DOHH2 (cell line): ENCODE data around the gene TENT5A.

Experiments
- H3F3A ChIP-seq: fragments of 200-600 bp; sonication (generic), shearing (Covaris generic); 2 replicates; pipeline ENCODE4 v1.6.0; 2016; ENCODE audit warnings: antibody characterized with exemption, mild to moderate bottlenecking; ENCODE audit not compliant: control insufficient read depth, insufficient read depth
- H3K27ac ChIP-seq: fragments of 200-600 bp; sonication (generic); 2 replicates; pipeline ENCODE4 v1.5.1; 2014; ENCODE audit warnings: low read depth, mild to moderate bottlenecking, low read length, moderate library complexity
- H3K27me3 ChIP-seq: fragments of 200-600 bp; sonication (generic); 2 replicates; pipeline ENCODE4 v1.6.1; 2014; ENCODE audit warnings: mild to moderate bottlenecking, low read length, mixed read lengths; ENCODE audit not compliant: control insufficient read depth
- H3K36me3 ChIP-seq: fragments of 200-600 bp; sonication (generic); 2 replicates; pipeline ENCODE4 v1.6.1; 2014; ENCODE audit warnings: mild to moderate bottlenecking, low read length, moderate library complexity, mixed read lengths; ENCODE audit not compliant: control insufficient read depth
- H3K4me1 ChIP-seq: fragments of 200-600 bp; sonication (generic); 2 replicates; pipeline ENCODE4 v1.6.1; 2014; ENCODE audit warnings: mild to moderate bottlenecking, low read length, mixed read lengths; ENCODE audit not compliant: control insufficient read depth
- H3K4me2 ChIP-seq: fragments of 200-600 bp; sonication (generic); 2 replicates; pipeline ENCODE4 v1.6.0; 2014; ENCODE audit warnings: mild to moderate bottlenecking, low read length, moderate library complexity
- H3K4me3 ChIP-seq: fragments of 200-600 bp; sonication (generic); 2 replicates; pipeline ENCODE4 v1.5.1; 2014; ENCODE audit warnings: mild to moderate bottlenecking, low read length, mixed read lengths
- H3K79me2 ChIP-seq: fragments of 200-600 bp; sonication (generic); 2 replicates; pipeline ENCODE4 v1.6.1; 2014; ENCODE audit warnings: mild to moderate bottlenecking, low read length, mixed read lengths; ENCODE audit not compliant: control insufficient read depth
- H3K9me2 ChIP-seq: fragments of 200-600 bp; sonication (generic); replicated peaks from 2 replicates; pipeline ENCODE4 v1.6.1; 2014; ENCODE audit warnings: mild to moderate bottlenecking, low read length, mixed read lengths; ENCODE audit not compliant: control insufficient read depth
- H3K9me3 ChIP-seq: fragments of 200-600 bp; sonication (generic); 2 replicates; pipeline ENCODE4 v1.6.1; 2014; ENCODE audit warnings: antibody characterized with exemption, low read length, mixed read lengths; ENCODE audit not compliant: control insufficient read depth, insufficient read depth
- H4K20me1 ChIP-seq: fragments of 200-600 bp; sonication (generic); 2 replicates; pipeline ENCODE4 v1.6.0; 2014; ENCODE audit warnings: low read depth, mild to moderate bottlenecking, antibody characterized with exemption, low read length, moderate library complexity; ENCODE audit not compliant: control insufficient read depth, insufficient read depth
- EZH2phosphoT487 ChIP-seq: fragments of 200-600 bp; sonication (generic); IDR thresholded peaks from 2 replicates; pipeline ENCODE4 v1.6.1; 2017; ENCODE audit warnings: borderline replicate concordance, mild to moderate bottlenecking, antibody characterized with exemption, low read length, moderate library complexity, mixed read lengths
- TF ChIP-seq, protein P1 (sequence below): fragments of 200-600 bp; sonication (generic); IDR thresholded peaks from one replicate; pipeline ENCODE4 v1.5.1; 2014; ENCODE audit warnings: antibody characterized with exemption, mild to moderate bottlenecking, low read depth, low read length; ENCODE audit not compliant: poor library complexity, severe bottlenecking

Gene TENT5A

DNA sequence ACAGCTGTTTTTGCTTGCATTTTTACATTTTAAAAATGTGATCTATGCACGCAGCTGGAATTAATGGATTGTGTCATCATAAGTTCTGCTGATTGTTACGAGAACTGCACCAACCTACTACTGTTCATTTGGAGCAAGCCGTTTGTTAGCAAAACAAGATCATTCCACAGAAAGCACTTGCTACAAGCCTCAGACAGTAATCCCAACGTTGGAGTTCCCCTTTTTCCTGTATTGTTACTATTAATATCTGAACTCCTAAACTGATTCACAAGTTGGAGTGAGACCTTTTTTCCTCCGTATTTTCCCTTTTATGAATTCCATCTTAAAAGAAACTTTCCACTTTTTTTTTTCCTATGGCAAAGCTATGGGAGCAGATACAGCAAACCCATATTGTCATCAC, 3.5 kb downstream of the TENT5A start:
- no peaks in the 10 kb centered on the region for H3K9me2 ChIP-seq
- no peaks in the 10 kb centered on the region for H3K36me3 ChIP-seq
- H3K4me2 ChIP-seq = no peak overlapping the region
- no peak overlapping the region for H3K27ac ChIP-seq
- H3K4me1 ChIP-seq = no peaks in the 10 kb centered on the region
- no peaks in the 10 kb centered on the region for H3F3A ChIP-seq
- no peaks in the 10 kb centered on the region for H4K20me1 ChIP-seq
- H3K9me3 ChIP-seq = peaks cover 2% of the 10 kb centered on the region; the same call in 1 of the 2 replicates
- H3K79me2 ChIP-seq = no peaks in the 10 kb centered on the region
- H3K27me3 ChIP-seq = no peaks in the 10 kb centered on the region
- TF ChIP-seq, protein P1, sequence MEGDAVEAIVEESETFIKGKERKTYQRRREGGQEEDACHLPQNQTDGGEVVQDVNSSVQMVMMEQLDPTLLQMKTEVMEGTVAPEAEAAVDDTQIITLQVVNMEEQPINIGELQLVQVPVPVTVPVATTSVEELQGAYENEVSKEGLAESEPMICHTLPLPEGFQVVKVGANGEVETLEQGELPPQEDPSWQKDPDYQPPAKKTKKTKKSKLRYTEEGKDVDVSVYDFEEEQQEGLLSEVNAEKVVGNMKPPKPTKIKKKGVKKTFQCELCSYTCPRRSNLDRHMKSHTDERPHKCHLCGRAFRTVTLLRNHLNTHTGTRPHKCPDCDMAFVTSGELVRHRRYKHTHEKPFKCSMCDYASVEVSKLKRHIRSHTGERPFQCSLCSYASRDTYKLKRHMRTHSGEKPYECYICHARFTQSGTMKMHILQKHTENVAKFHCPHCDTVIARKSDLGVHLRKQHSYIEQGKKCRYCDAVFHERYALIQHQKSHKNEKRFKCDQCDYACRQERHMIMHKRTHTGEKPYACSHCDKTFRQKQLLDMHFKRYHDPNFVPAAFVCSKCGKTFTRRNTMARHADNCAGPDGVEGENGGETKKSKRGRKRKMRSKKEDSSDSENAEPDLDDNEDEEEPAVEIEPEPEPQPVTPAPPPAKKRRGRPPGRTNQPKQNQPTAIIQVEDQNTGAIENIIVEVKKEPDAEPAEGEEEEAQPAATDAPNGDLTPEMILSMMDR = no peak
- TF ChIP-seq EZH2phosphoT487 = no peak
- no peak overlapping the region for H3K4me3 ChIP-seq

DNA sequence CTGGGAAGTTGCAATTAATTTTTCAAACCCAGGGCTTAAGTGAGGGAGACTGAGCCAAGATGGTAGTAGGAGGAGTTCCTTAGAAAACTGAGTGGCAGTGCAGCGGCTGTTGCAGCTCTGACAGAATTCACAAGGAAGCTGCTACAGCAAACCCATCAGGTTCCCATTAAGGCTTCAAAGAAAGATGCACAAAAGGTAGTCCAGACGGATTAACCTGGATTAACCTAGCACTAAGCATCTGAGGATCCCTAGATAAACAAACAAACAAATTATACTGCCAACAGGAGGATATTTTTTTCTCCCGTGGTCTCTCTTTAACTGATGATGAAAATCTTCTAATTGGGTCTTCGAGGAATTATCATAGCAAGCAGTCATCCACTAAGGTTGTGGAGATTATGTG, 5.2 kb downstream of the TENT5A start:
- TF ChIP-seq EZH2phosphoT487 = no peak
- TF ChIP-seq, protein P1 = no peak
- Histone ChIP-seq H3F3A (no peaks in the 10 kb centered on the region), H3K4me3 (no peak overlapping the region), H3K9me2 (no peaks in the 10 kb centered on the region), H3K79me2 (no peaks in the 10 kb centered on the region), H3K4me1 (no peaks in the 10 kb centered on the region), H3K36me3 (no peaks in the 10 kb centered on the region), H3K9me3 (no peaks in the 10 kb centered on the region), H3K27me3 (no peaks in the 10 kb centered on the region), H4K20me1 (no peaks in the 10 kb centered on the region), H3K27ac (no peak overlapping the region), H3K4me2 (no peak overlapping the region)

DNA sequence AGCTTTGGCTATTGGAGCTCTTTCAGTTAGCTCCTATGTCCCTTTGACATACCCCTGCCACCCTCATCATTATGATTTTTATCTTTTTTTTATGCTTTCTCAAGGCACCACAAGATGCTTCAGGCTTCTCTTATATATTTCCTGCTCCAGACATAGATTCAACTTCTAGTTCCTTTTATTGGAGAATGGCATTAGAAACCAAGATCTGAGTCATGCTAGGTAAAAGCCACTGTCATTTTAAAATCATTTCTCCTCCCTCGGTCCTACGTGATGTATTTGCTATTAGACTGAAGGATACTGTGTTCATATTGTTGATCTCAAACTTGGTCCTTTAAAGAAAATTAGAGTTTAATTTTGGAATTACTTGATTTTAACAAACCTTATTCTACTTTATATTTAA, 8.3 kb downstream of the TENT5A start:
- TF ChIP-seq, protein P1 = no peak
- TF ChIP-seq EZH2phosphoT487 = no peak
- no peaks in the 10 kb centered on the region for H3K27me3 ChIP-seq
- no peaks in the 10 kb centered on the region for H3K9me2 ChIP-seq
- H3K79me2 ChIP-seq = no peaks in the 10 kb centered on the region
- no peaks in the 10 kb centered on the region for H3F3A ChIP-seq
- H3K9me3 ChIP-seq = no peaks in the 10 kb centered on the region
- H3K4me2 ChIP-seq = no peak overlapping the region
- no peak overlapping the region for H3K27ac ChIP-seq
- no peaks in the 10 kb centered on the region for H3K4me1 ChIP-seq
- no peak overlapping the region for H3K4me3 ChIP-seq
- H3K36me3 ChIP-seq = no peaks in the 10 kb centered on the region
- no peaks in the 10 kb centered on the region for H4K20me1 ChIP-seq

DNA sequence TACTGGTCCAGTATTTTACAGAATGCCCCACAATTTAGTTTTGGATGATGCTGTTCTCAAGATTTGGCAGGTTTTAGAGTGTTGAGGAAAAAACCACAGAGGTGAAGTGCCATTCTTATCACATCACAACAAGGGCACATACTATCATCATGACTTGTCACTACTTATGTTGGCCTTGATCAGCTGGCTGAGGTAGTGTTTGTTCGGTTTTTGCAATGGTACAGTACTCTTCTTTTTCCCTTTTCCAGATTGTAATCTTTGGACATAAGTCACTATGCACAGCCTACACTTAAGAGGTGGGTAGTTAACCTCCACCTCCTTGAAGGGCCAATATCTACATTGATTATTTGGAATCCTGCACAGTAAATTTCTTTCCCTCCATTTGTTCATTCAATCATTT, 8.8 kb downstream of the TENT5A start:
- H3K4me2 ChIP-seq = no peak overlapping the region
- TF ChIP-seq, protein P1 = no peak
- TF ChIP-seq EZH2phosphoT487 = no peak
- no peak overlapping the region for H3K27ac ChIP-seq
- no peaks in the 10 kb centered on the region for H3K79me2 ChIP-seq
- no peaks in the 10 kb centered on the region for H3K9me2 ChIP-seq
- H3K27me3 ChIP-seq = no peaks in the 10 kb centered on the region
- H4K20me1 ChIP-seq = no peaks in the 10 kb centered on the region
- H3K36me3 ChIP-seq = no peaks in the 10 kb centered on the region
- no peaks in the 10 kb centered on the region for H3K4me1 ChIP-seq
- H3K9me3 ChIP-seq = no peaks in the 10 kb centered on the region
- no peak overlapping the region for H3K4me3 ChIP-seq
- no peaks in the 10 kb centered on the region for H3F3A ChIP-seq
